ENCODE results near the gene LYSMD3.

Gene LYSMD3

GRCh38 chr5:90506221-90506620 is 23.2 kb downstream of the LYSMD3 start:
- H3K9me2 ChIP-seq (replicated peaks; ENCODE audit: control insufficient read depth, low read length): no peaks in the 10 kb centered on the region
- TF ChIP-seq EZH2phosphoT487 (IDR thresholded peaks at IDR 0.05; ENCODE audit: borderline replicate concordance, low read length) (no peak), CTCF (IDR thresholded peaks at IDR 0.05; ENCODE audit: low read depth, low read length, poor library complexity, severe bottlenecking) (no peak)
- H3K36me3 ChIP-seq (ENCODE audit: control insufficient read depth, low read length): peaks cover 20% of the 10 kb centered on the region
- no peak overlapping the region for H3K27ac ChIP-seq (ENCODE audit: low read depth, low read length)
- H3K79me2 ChIP-seq (ENCODE audit: control insufficient read depth, low read length): no peaks in the 10 kb centered on the region
- peaks cover 16% of the 10 kb centered on the region for H3K4me1 ChIP-seq (ENCODE audit: control insufficient read depth, low read length)
- no peaks in the 10 kb centered on the region for H4K20me1 ChIP-seq (ENCODE audit: control insufficient read depth, insufficient read depth, low read depth, low read length)
- no peaks in the 10 kb centered on the region for H3K27me3 ChIP-seq (ENCODE audit: control insufficient read depth, low read length)
- no peaks in the 10 kb centered on the region for H3K9me3 ChIP-seq (ENCODE audit: control insufficient read depth, insufficient read depth, low read length)
- 0 out of 2 replicates have a peak, but pooled peaks cover 3% of the 10 kb centered on the region for H3F3A ChIP-seq (ENCODE audit: control insufficient read depth, insufficient read depth)
- no peak overlapping the region for H3K4me2 ChIP-seq (ENCODE audit: low read length)
- H3K4me3 ChIP-seq (ENCODE audit: low read length): no peak overlapping the region

- Histone ChIP-seq H3K9me3 (ENCODE audit: control insufficient read depth, insufficient read depth, low read length) (no peaks in the 10 kb centered on the region), H3K27me3 (ENCODE audit: control insufficient read depth, low read length) (no peaks in the 10 kb centered on the region), H3K27ac (ENCODE audit: low read depth, low read length) (no peak overlapping the region), H3K9me2 (replicated peaks; ENCODE audit: control insufficient read depth, low read length) (no peaks in the 10 kb centered on the region), H3K4me3 (ENCODE audit: low read length) (no peak overlapping the region), H3K4me1 (ENCODE audit: control insufficient read depth, low read length) (peaks cover 16% of the 10 kb centered on the region), H3K79me2 (ENCODE audit: control insufficient read depth, low read length) (no peaks in the 10 kb centered on the region), H4K20me1 (ENCODE audit: control insufficient read depth, insufficient read depth, low read depth, low read length) (no peaks in the 10 kb centered on the region), H3K4me2 (ENCODE audit: low read length) (no peak overlapping the region), H3F3A (ENCODE audit: control insufficient read depth, insufficient read depth) (0 out of 2 replicates have a peak, but pooled peaks cover 3% of the 10 kb centered on the region), H3K36me3 (ENCODE audit: control insufficient read depth, low read length) (peaks cover 17% of the 10 kb centered on the region)
- TF ChIP-seq CTCF (IDR thresholded peaks at IDR 0.05; ENCODE audit: low read depth, low read length, poor library complexity, severe bottlenecking) (no peak), EZH2phosphoT487 (IDR thresholded peaks at IDR 0.05; ENCODE audit: borderline replicate concordance, low read length) (no peak)
These were observed 24.6 kb downstream of the LYSMD3 start for GRCh38 chr5:90504743-90505142.

DNA sequence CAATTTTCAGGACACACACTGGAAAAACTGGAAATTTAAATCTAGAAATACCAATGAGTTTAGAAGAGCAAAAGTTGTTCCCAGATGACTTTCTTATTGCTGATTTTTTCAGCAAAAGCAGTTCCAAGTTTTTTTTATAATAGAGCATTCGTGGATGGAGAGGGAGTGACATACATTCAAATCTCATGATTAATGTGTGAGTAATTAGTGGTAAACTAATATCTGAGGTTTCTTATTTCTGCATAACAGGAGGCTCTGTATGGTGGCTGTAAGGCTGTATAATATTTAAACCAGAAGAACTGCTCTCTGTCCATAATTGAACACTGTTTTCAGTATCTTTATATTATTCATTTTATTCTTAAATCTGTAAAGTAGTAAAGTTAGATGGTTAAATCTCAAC is 25.8 kb downstream of the LYSMD3 start:
- Histone ChIP-seq H3K27me3 (ENCODE audit: control insufficient read depth, low read length) (no peaks in the 10 kb centered on the region), H3K27ac (ENCODE audit: low read depth, low read length) (no peak overlapping the region), H4K20me1 (ENCODE audit: control insufficient read depth, insufficient read depth, low read depth, low read length) (no peaks in the 10 kb centered on the region), H3K4me3 (ENCODE audit: low read length) (no peak overlapping the region), H3K4me2 (ENCODE audit: low read length) (no peak overlapping the region), H3K9me2 (replicated peaks; ENCODE audit: control insufficient read depth, low read length) (no peaks in the 10 kb centered on the region), H3K36me3 (ENCODE audit: control insufficient read depth, low read length) (peaks cover 14% of the 10 kb centered on the region), H3F3A (ENCODE audit: control insufficient read depth, insufficient read depth) (0 out of 2 replicates have a peak, but pooled peaks cover 3% of the 10 kb centered on the region), H3K79me2 (ENCODE audit: control insufficient read depth, low read length) (no peaks in the 10 kb centered on the region), H3K4me1 (ENCODE audit: control insufficient read depth, low read length) (peaks cover 13% of the 10 kb centered on the region), H3K9me3 (ENCODE audit: control insufficient read depth, insufficient read depth, low read length) (no peaks in the 10 kb centered on the region)
- TF ChIP-seq CTCF (IDR thresholded peaks at IDR 0.05; ENCODE audit: low read depth, low read length, poor library complexity, severe bottlenecking) (no peak), EZH2phosphoT487 (IDR thresholded peaks at IDR 0.05; ENCODE audit: borderline replicate concordance, low read length) (no peak)

Data from DOHH2 (cell line).